T-helper 2 cell treated with Interferon-gamma antibody and Interleukin-4, amounts not matched to agents 5 μg/mL and 100 μg/mL, for 36 hours (primary cell): ENCODE data around the gene SLC35D1.
A peak's percentile ranks its signal among the peaks of the same experiment; 100 is the strongest.

ENCODE experiments used
- DNase-seq: peaks from one replicate; pipeline ENCODE4 v3.0.0; 2021; ENCODE audit warnings: low spot score
- H3K27ac Mint-ChIP-seq: one replicate; pipeline ENCODE4 v1.8.0; 2021; ENCODE audit warnings: mild to moderate bottlenecking, mixed read lengths
- H3K27me3 Mint-ChIP-seq: one replicate; pipeline ENCODE4 v1.8.0; 2021; ENCODE audit warnings: low read depth, mixed read lengths
- H3K36me3 Mint-ChIP-seq: one replicate; pipeline ENCODE4 v1.8.0; 2021; ENCODE audit warnings: low read depth, mixed read lengths
- H3K4me1 Mint-ChIP-seq: one replicate; pipeline ENCODE4 v1.8.0; 2021; ENCODE audit warnings: low read depth, mixed read lengths
- H3K4me3 Mint-ChIP-seq: one replicate; pipeline ENCODE4 v1.8.0; 2022; ENCODE audit warnings: mild to moderate bottlenecking, moderate library complexity, mixed read lengths
- H3K9me3 Mint-ChIP-seq: one replicate; pipeline ENCODE4 v1.8.0; 2021; ENCODE audit warnings: mixed read lengths

SLC35D1 gene

GRCh38 chr1:67029472-67029871, 24.5 kb downstream of the SLC35D1 start:
- Mint-ChIP-seq H3K36me3 (peaks cover 30% of the 10 kb centered on the region), H3K4me1 (peaks cover 3% of the 10 kb centered on the region)

GRCh38 chr1:67020765-67021164, 33.2 kb downstream of the SLC35D1 start:
- Mint-ChIP-seq H3K4me3 (no peak overlapping the region), H3K36me3 (peaks cover 34% of the 10 kb centered on the region), H3K9me3 (no peaks in the 10 kb centered on the region), H3K27me3 (no peaks in the 10 kb centered on the region), H3K4me1 (no peaks in the 10 kb centered on the region), H3K27ac (no peak overlapping the region)
- no peak for DNase-seq

More at GRCh38 chr1:67029472-67029871, 24.5 kb downstream of the SLC35D1 start:
- DNase-seq = no peak
- Mint-ChIP-seq H3K27ac (no peak overlapping the region), H3K9me3 (no peaks in the 10 kb centered on the region), H3K27me3 (no peaks in the 10 kb centered on the region), H3K4me3 (no peak overlapping the region)

GRCh38 chr1:67020304-67020703, 33.6 kb downstream of the SLC35D1 start:
- DNase-seq = no peak
- Mint-ChIP-seq H3K4me1 (no peaks in the 10 kb centered on the region), H3K36me3 (peaks cover 32% of the 10 kb centered on the region), H3K4me3 (no peak overlapping the region), H3K9me3 (no peaks in the 10 kb centered on the region), H3K27ac (no peak overlapping the region), H3K27me3 (no peaks in the 10 kb centered on the region)

GRCh38 chr1:67019600-67020136, 34.3 kb downstream of the SLC35D1 start:
- Mint-ChIP-seq H3K4me1 (no peaks in the 10 kb centered on the region), H3K27ac (no peak overlapping the region), H3K27me3 (no peaks in the 10 kb centered on the region), H3K36me3 (peaks cover 28% of the 10 kb centered on the region), H3K9me3 (no peaks in the 10 kb centered on the region), H3K4me3 (no peak overlapping the region)
- no peak for DNase-seq

GRCh38 chr1:67019121-67019520, 34.8 kb downstream of the SLC35D1 start:
- H3K27ac Mint-ChIP-seq = no peak overlapping the region
- no peaks in the 10 kb centered on the region for H3K9me3 Mint-ChIP-seq
- H3K4me3 Mint-ChIP-seq = no peak overlapping the region

GRCh38 chr1:67018574-67018973, 35.4 kb downstream of the SLC35D1 start:
- H3K4me3 Mint-ChIP-seq = no peak overlapping the region
- no peaks in the 10 kb centered on the region for H3K4me1 Mint-ChIP-seq
- no peak for DNase-seq
- no peak overlapping the region for H3K27ac Mint-ChIP-seq
- H3K27me3 Mint-ChIP-seq = no peaks in the 10 kb centered on the region
- no peaks in the 10 kb centered on the region for H3K9me3 Mint-ChIP-seq
- H3K36me3 Mint-ChIP-seq = peaks cover 32% of the 10 kb centered on the region

More at GRCh38 chr1:67019121-67019520, 34.8 kb downstream of the SLC35D1 start:
- Mint-ChIP-seq H3K36me3 (peaks cover 29% of the 10 kb centered on the region), H3K27me3 (no peaks in the 10 kb centered on the region), H3K4me1 (no peaks in the 10 kb centered on the region)
- DNase-seq = no peak

GRCh38 chr1:67013573-67013972, 40.4 kb downstream of the SLC35D1 start:
- no peak overlapping the region for H3K4me3 Mint-ChIP-seq
- peaks cover 4% of the 10 kb centered on the region for H3K4me1 Mint-ChIP-seq
- no peaks in the 10 kb centered on the region for H3K27me3 Mint-ChIP-seq
- H3K9me3 Mint-ChIP-seq = no peaks in the 10 kb centered on the region
- no peak for DNase-seq
- peaks cover 35% of the 10 kb centered on the region for H3K36me3 Mint-ChIP-seq
- no peak overlapping the region for H3K27ac Mint-ChIP-seq

GRCh38 chr1:67009792-67010191, 44.2 kb downstream of the SLC35D1 start:
- H3K4me1 Mint-ChIP-seq = peaks cover 4% of the 10 kb centered on the region
- H3K36me3 Mint-ChIP-seq = peaks cover 44% of the 10 kb centered on the region
- no peak overlapping the region for H3K4me3 Mint-ChIP-seq
- H3K27ac Mint-ChIP-seq = no peak overlapping the region
- no peaks in the 10 kb centered on the region for H3K9me3 Mint-ChIP-seq
- DNase-seq = no peak
- H3K27me3 Mint-ChIP-seq = no peaks in the 10 kb centered on the region

GRCh38 chr1:67005068-67005467, 48.9 kb downstream of the SLC35D1 start:
- Mint-ChIP-seq H3K4me1 (peaks cover 4% of the 10 kb centered on the region), H3K9me3 (no peaks in the 10 kb centered on the region), H3K27ac (no peak overlapping the region), H3K27me3 (no peaks in the 10 kb centered on the region), H3K36me3 (peaks cover 41% of the 10 kb centered on the region), H3K4me3 (no peak overlapping the region)
- DNase-seq = no peak

- Mint-ChIP-seq H3K27me3 (no peaks in the 10 kb centered on the region), H3K36me3 (peaks cover 32% of the 10 kb centered on the region), H3K4me3 (no peak overlapping the region), H3K9me3 (no peaks in the 10 kb centered on the region), H3K27ac (no peak overlapping the region), H3K4me1 (peaks cover 6% of the 10 kb centered on the region)
- DNase-seq = no peak
Observed at GRCh38 chr1:67004176-67004575, 49.8 kb downstream of the SLC35D1 start.

- Mint-ChIP-seq H3K9me3 (no peaks in the 10 kb centered on the region), H3K36me3 (peaks cover 19% of the 10 kb centered on the region), H3K4me3 (no peak overlapping the region), H3K27me3 (no peaks in the 10 kb centered on the region), H3K4me1 (peaks cover 12% of the 10 kb centered on the region), H3K27ac (no peak overlapping the region)
- DNase-seq = no peak
Observed at GRCh38 chr1:67001682-67002425, 52.1 kb downstream of the SLC35D1 start.

- H3K4me1 Mint-ChIP-seq = peaks cover 16% of the 10 kb centered on the region
- no peak overlapping the region for H3K4me3 Mint-ChIP-seq
- peaks cover 22% of the 10 kb centered on the region for H3K36me3 Mint-ChIP-seq
- no peaks in the 10 kb centered on the region for H3K27me3 Mint-ChIP-seq
- no peaks in the 10 kb centered on the region for H3K9me3 Mint-ChIP-seq
- H3K27ac Mint-ChIP-seq = no peak overlapping the region
- no peak for DNase-seq
Observed at GRCh38 chr1:66999640-67000400, 54.1 kb downstream of the SLC35D1 start.

- H3K9me3 Mint-ChIP-seq = no peaks in the 10 kb centered on the region
- peak overlapping the region; percentile 51 for H3K27ac Mint-ChIP-seq
- no peaks in the 10 kb centered on the region for H3K27me3 Mint-ChIP-seq
- H3K36me3 Mint-ChIP-seq = peaks cover 22% of the 10 kb centered on the region
- no peak for DNase-seq
- peaks cover 16% of the 10 kb centered on the region for H3K4me1 Mint-ChIP-seq
- H3K4me3 Mint-ChIP-seq = no peak overlapping the region
Observed at GRCh38 chr1:66998972-66999371, 55.0 kb downstream of the SLC35D1 start.

GRCh38 chr1:66996018-66996682, 57.8 kb downstream of the SLC35D1 start:
- peaks cover 12% of the 10 kb centered on the region for H3K4me1 Mint-ChIP-seq
- peaks cover 9% of the 10 kb centered on the region for H3K36me3 Mint-ChIP-seq
- no peak overlapping the region for H3K4me3 Mint-ChIP-seq
- H3K9me3 Mint-ChIP-seq = no peaks in the 10 kb centered on the region
- no peaks in the 10 kb centered on the region for H3K27me3 Mint-ChIP-seq
- peak; percentile 49 for DNase-seq
- no peak overlapping the region for H3K27ac Mint-ChIP-seq
